Heart right ventricle (tissue), 16 donors: Measurements from ENCODE around the gene ZSCAN9. TPM values are rescaled to one million over a fixed set of nuclear protein-coding genes. Genes with fewer than 3 reads are reported as not detected.

Experiments used
- ATAC-seq, 8 donors: fragments of 200-7000 bp; cut with Tn5 transposase; one replicate each; pipeline ENCODE4 v1.9.1; 2020; ENCODE audit warnings: mild to moderate bottlenecking in 8 of 8, moderate library complexity in 8 of 8, moderate number of reproducible peaks in 1 of 8
- DNase-seq, 2 donors: peaks; one replicate each; pipeline ENCODE4 v3.0.0-alpha.2; 2020
- H3K27ac ChIP-seq, 10 donors: fragments of 200-600 bp; sonication (generic) in 2 of 10; one replicate each; pipeline versions ENCODE4 v1.5.0 to v1.8.0; 2020 to 2022; ENCODE audit warnings: mild to moderate bottlenecking in 3 of 10
- H3K27me3 ChIP-seq, 7 donors: fragments of 200-600 bp; one replicate each; pipeline ENCODE4 v1.8.0; 2021 to 2022; ENCODE audit warnings: mild to moderate bottlenecking in 2 of 7
- H3K36me3 ChIP-seq, 9 donors: fragments of 200-600 bp; sonication (generic) in 1 of 9; one replicate each; pipeline versions ENCODE4 v1.5.0 to v1.8.0; 2020 to 2022; ENCODE audit warnings: mild to moderate bottlenecking in 2 of 9
- H3K4me1 ChIP-seq, 9 donors: fragments of 200-600 bp; sonication (generic) in 1 of 9; one replicate each; pipeline versions ENCODE4 v1.5.0 to v1.8.0; 2020 to 2022; ENCODE audit warnings: mild to moderate bottlenecking in 4 of 9
- H3K4me3 ChIP-seq, 10 donors: fragments of 200-600 bp; sonication (generic) in 2 of 10; one replicate each; pipeline versions ENCODE4 v1.5.0 to v1.8.0; 2020 to 2022; ENCODE audit warnings: mild to moderate bottlenecking in 7 of 10, moderate library complexity in 2 of 10
- H3K9me3 ChIP-seq, 11 donors: fragments of 200-600 bp in 10 of 11; sonication (generic) in 2 of 11; one replicate each; pipeline versions ENCODE4 v1.5.0 to v1.8.0; 2013 to 2022; ENCODE audit warnings: mild to moderate bottlenecking in 2 of 11, control low read depth in 1 of 11, moderate library complexity in 1 of 11
- CTCF ChIP-seq, 9 donors: fragments of 200-600 bp; sonication (generic) in 2 of 9; IDR thresholded peaks; one replicate each; pipeline versions ENCODE4 v1.5.0 to v1.8.0; 2021 to 2022; ENCODE audit warnings: antibody characterized with exemption in 9 of 9, mild to moderate bottlenecking in 5 of 9, moderate library complexity in 1 of 9
- WGBS, 2 donors: extraction: QIAGEN DNeasy Blood & Tissue Kit; methylation state at CpG; one replicate each; pipeline ENCODE4 v1.1.7; 2013; ENCODE audit warnings: inconsistent platforms in 1 of 2; 5-methylcytosine and 5-hydroxymethylcytosine counted together
- intact Hi-C, 10 donors: fragments of 100-400 bp; cut with DNase I; formaldehyde crosslinking; loops; one replicate each; pipeline versions ENCODE4 v1.11.1 to v1.14.2; 2022
- polyA plus RNA-seq, 2 donors: library from polyadenylated mRNA; stranded (reverse); fragments of 200-250 nt; gene quantifications; one replicate each; pipeline ENCODE4 v1.2.3, GENCODE V29; 2013
- total RNA-seq, 10 donors: library from RNA; stranded (reverse); fragmentation: NEBNext Ultra II Directional in 3 of 10; extraction: Animal tissue kit (Norgen Biotek cat#: 25700) in 3 of 10; gene quantifications; one replicate each; pipeline versions ENCODE4 v1.2.1 to v1.2.4, GENCODE V29; 2021 to 2023
- donor health status: Arrhythmogenic right ventricular cardiomyopathy.
- donor health status: ischemic (EF 13 %, LVEDD 7.1; RV severe dilation, severe dysfunction).
- donor health status: healthy with polysubstance abuse.
- donor health status: DM: no; HTN: yes; CAD: no.
- donor health status: DM: no; HTN: no; CAD: no.
- donor health status: ischemic (EF 25% LVEDD 6.9; RV normal size, moderate dysfunction).
- donor health status: ischemic (EF 25% LVEDD 5.7; RV mildly dilated, moderate dysfunction).
- donor health status: healthy.
- donor health status: DM: yes; HTN: yes; CAD: no.
- donor health status: Ischemic cardiomyopathy.
- donor health status: ischemic (EF 35%, LVEDD 5.7; RV mildly dilated, moderate dysfunction).
- donor health status: nonischemic (EF 11% LVEDD 7.7; RV severe dilation, severe dysfunction).
- donor health status: DM: yes; HTN: yes; CAD: no.
- donor health status: PGD.
- donor health status: ischemic (EF 29% LVEDD 5.4; RV normal size, mild dysfunction).
- donor health status: nonischemic (EF 23%, LVEDD 6.1; RV moderate dilation, normal function).

The ZSCAN9 gene
- total and polyA plus RNA-seq, 12 donors, result 6.8 to 11.2 (median 8.8) TPM

GRCh38 chr6:28220257-28221133 is 4.6 kb upstream of the ZSCAN9 start:
- DNase-seq (no peak), ATAC-seq (no peak)
- Histone ChIP-seq H3K4me3 (no peak overlapping the region), H3K9me3 (no peaks in the 10 kb centered on the region), H3K4me1 (peaks cover 5 to 24% (median 19%) of the 10 kb centered on the region in 9 donors), H3K27me3 (peaks cover 0 to 61% (median 33%) of the 10 kb centered on the region in 7 donors), H3K36me3 (no peaks in the 10 kb centered on the region), H3K27ac (no peak overlapping the region)
- intact Hi-C loops, result loop anchor here in 6 of 10 donors (1.0 to 10.0 kb wide), 5 partner anchors 83 to 138 kb away; partner anchors contain the start of gene ZNF165 (in 1 of the 6)
- WGBS, 2 donors, result 33 to 38% methylated on average over 6 of the region's 6 CpGs
- TF ChIP-seq CTCF (IDR thresholded peaks at IDR 0.05), result no peak

- no peak for DNase-seq
- H3K9me3 ChIP-seq, result no peaks in the 10 kb centered on the region
- peak overlapping the region in 9 of 10 donors; percentile 67 to 88 (median 81) for H3K27ac ChIP-seq
- no peak for TF ChIP-seq CTCF (IDR thresholded peaks at IDR 0.05)
- peaks cover 0 to 27% (median 24%) of the 10 kb centered on the region in 9 donors for H3K36me3 ChIP-seq
- peak overlapping the region; percentile 41 to 87 (median 78) for H3K4me3 ChIP-seq
- WGBS, 2 donors, result 53 to 54% methylated on average over 9 of the region's 9 CpGs
- H3K4me1 ChIP-seq, result peaks cover 3 to 29% (median 15%) of the 10 kb centered on the region in 9 donors
- H3K27me3 ChIP-seq, result peaks cover 0 to 38% (median 23%) of the 10 kb centered on the region in 7 donors
- no peak for ATAC-seq
- intact Hi-C loops, result loop anchor here in 8 of 10 donors (2.0 to 10.0 kb wide), 6 partner anchors 82 to 142 kb away; partner anchors contain the start of genes ZKSCAN8 (in 2 of the 8) and ZNF165 (in 2 of the 8)
Observed at GRCh38 chr6:28224131-28225055, 682 bp upstream of the ZSCAN9 start.

- no peak for TF ChIP-seq CTCF (IDR thresholded peaks at IDR 0.05)
- DNase-seq, result no peak
- ATAC-seq, result no peak
- H3K27ac ChIP-seq, result no peak overlapping the region
- no peaks in the 10 kb centered on the region for H3K9me3 ChIP-seq
- H3K36me3 ChIP-seq, result peaks cover 0 to 48% (median 36%) of the 10 kb centered on the region in 9 donors
- H3K4me3 ChIP-seq, result peak overlapping the region in 1 of 10 donors; percentile 86
- intact Hi-C loops, result loop anchor here in 6 of 10 donors (5.0 to 10.0 kb wide), 5 partner anchors 84 to 144 kb away; partner anchors contain the start of genes ZKSCAN8 (in 2 of the 6) and ZNF165 (in 1 of the 6)
- H3K27me3 ChIP-seq, result peaks cover 0 to 19% (median 9%) of the 10 kb centered on the region in 7 donors
- H3K4me1 ChIP-seq, result peaks cover 3 to 29% (median 14%) of the 10 kb centered on the region in 9 donors
- WGBS, 2 donors, result 89 to 94% methylated on average over 2 of the region's 2 CpGs
Observed at GRCh38 chr6:28226460-28226859, 1.4 kb downstream of the ZSCAN9 start.

GRCh38 chr6:28232785-28233184 is 7.7 kb downstream of the ZSCAN9 start:
- Histone ChIP-seq H3K4me1 (peaks cover 0 to 12% (median 0%) of the 10 kb centered on the region in 9 donors), H3K27ac (no peak overlapping the region), H3K4me3 (no peak overlapping the region), H3K36me3 (peaks cover 0 to 80% (median 42%) of the 10 kb centered on the region in 9 donors), H3K27me3 (no peaks in the 10 kb centered on the region), H3K9me3 (no peaks in the 10 kb centered on the region)
- no peak for DNase-seq
- no peak for ATAC-seq
- WGBS, 2 donors, result 97 to 98% methylated on average over 11 of the region's 11 CpGs
- intact Hi-C loops, result no loop called here
- TF ChIP-seq CTCF (IDR thresholded peaks at IDR 0.05), result no peak
